NOMO-1 treated with DMSO at 0.1 percent for 48 hours (cell line): Measurements from ENCODE around the gene DVL2.

Experiments
- DNase-seq: peaks from one replicate; lab custom pipeline; 2025; ENCODE audit not compliant: unreplicated experiment; lab: John Stamatoyannopoulos, UW

The DVL2 gene

GRCh38 chr17:7176107-7176840 is 58.0 kb downstream of the DVL2 start:
- DNase-seq: no peak
